ENCODE results near the gene NEUROG3. TPM values are rescaled to one million over a fixed set of nuclear protein-coding genes. Genes with fewer than 3 reads are reported as not detected.

Gene NEUROG3
- total RNA-seq, 2 donors from 2014 or later: 0.39 TPM; not detected in 1

DNA sequence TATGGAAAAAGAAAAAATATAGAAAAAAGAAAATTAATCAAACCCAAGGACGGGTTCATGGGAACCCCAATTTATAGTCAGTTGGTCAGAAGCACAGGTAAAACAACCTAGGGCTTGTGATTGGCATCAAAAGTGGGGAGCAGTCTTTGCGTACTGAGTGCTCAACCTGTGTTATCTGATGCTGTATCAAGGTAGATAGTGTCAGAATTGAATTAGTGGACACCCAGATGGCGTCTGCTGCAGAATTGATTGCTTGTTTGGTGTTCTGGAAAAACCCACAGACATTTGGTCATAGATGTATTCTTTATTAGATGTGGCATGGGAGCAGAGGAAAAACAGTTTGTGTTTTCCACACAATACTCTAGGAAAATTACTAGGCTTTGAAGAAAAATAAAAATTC, 39.6 kb downstream of the NEUROG3 start:
- ATAC-seq (replicated peaks in 1 of 2) (no peak), DNase-seq (no peak)
- peaks cover 2 to 5% of the 10 kb centered on the region in 2 donors for H3K9me3 Mint-ChIP-seq
- H3K27me3 Mint-ChIP-seq (ENCODE audit: low read depth): no peaks in the 10 kb centered on the region
- H3K4me3 Mint-ChIP-seq: no peak overlapping the region
- no peaks in the 10 kb centered on the region for H3K4me1 Mint-ChIP-seq (ENCODE audit: low read depth)
- H3K36me3 Mint-ChIP-seq (ENCODE audit: insufficient read depth in 2 of 2): no peaks in the 10 kb centered on the region
- H3K27ac Mint-ChIP-seq: no peak overlapping the region

GRCh38 chr10:69527961-69528360, 45.3 kb downstream of the NEUROG3 start:
- ATAC-seq (replicated peaks in 1 of 2) (no peak), DNase-seq (no peak)
- H3K4me1 Mint-ChIP-seq (ENCODE audit: low read depth): no peaks in the 10 kb centered on the region
- no peak overlapping the region for H3K27ac Mint-ChIP-seq
- no peak overlapping the region for H3K4me3 Mint-ChIP-seq
- no peaks in the 10 kb centered on the region for H3K27me3 Mint-ChIP-seq (ENCODE audit: low read depth)
- no peaks in the 10 kb centered on the region for H3K9me3 Mint-ChIP-seq
- H3K36me3 Mint-ChIP-seq (ENCODE audit: insufficient read depth in 2 of 2): no peaks in the 10 kb centered on the region

Other genes starting within 250 kb of the NEUROG3 start
- gene TACR2, start 156.5 kb downstream of the NEUROG3 start, total RNA-seq: not detected
- 1 to 10 TPM; 1.5 to 1.8 TPM for gene TSPAN15, start 122.0 kb downstream of the NEUROG3 start, total RNA-seq
- gene FAM241B, start 56.8 kb upstream of the NEUROG3 start, total RNA-seq: 10 to 100 TPM; 10.9 to 11.8 TPM
- not detected for gene COL13A1, start 228.5 kb upstream of the NEUROG3 start, total RNA-seq

All from activated T-cell treated with anti-CD3 and anti-CD28 coated beads, Interleukin-2, amount 50 U/mL, for 72 hours (primary cell).